ENCODE data around the gene CUX1.

- no peak for TF ChIP-seq RAD21 (IDR thresholded peaks at IDR 0.05; ENCODE audit: low read depth)
- TF ChIP-seq EP300 (IDR thresholded peaks at IDR 0.05; ENCODE audit: borderline replicate concordance): no peak
- TF ChIP-seq REST (IDR thresholded peaks at IDR 0.05; ENCODE audit: low read depth): no peak
- no peak for TF ChIP-seq FOXM1 (IDR thresholded peaks at IDR 0.05; ENCODE audit: borderline replicate concordance, low read depth)
- no peak for TF ChIP-seq USF1 (IDR thresholded peaks at IDR 0.05)
Measured at GRCh38 chr7:101832205-101832631, 14.8 kb downstream of the CUX1 start.
